ENCODE measurements around the gene CACNA1B. TPM values are rescaled to one million over a fixed set of nuclear protein-coding genes. Genes with fewer than 3 reads are reported as not detected.

CACNA1B gene
- total RNA-seq, 1 experiment from 2014 or later: 7.8 TPM

DNA sequence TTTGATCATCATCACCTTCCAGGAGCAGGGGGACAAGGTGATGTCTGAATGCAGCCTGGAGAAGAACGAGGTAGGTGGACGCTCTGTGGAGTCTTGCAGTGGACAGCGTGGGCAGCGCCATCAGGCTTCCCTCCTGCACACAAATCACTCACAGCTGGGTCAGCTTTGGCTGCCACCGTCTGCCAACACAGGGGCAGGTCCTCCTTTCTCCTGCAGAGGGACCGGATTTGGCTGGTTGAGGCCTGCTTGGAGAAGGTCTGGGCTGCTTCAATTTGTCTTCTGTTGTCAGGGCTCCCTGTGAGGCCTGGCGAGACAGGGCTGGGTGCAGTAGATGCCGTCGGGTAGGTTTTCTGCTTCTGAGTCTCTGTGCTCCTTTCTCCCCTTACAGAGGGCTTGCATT lies 180.6 kb downstream of the CACNA1B start:
- TF ChIP-seq, protein P1, sequence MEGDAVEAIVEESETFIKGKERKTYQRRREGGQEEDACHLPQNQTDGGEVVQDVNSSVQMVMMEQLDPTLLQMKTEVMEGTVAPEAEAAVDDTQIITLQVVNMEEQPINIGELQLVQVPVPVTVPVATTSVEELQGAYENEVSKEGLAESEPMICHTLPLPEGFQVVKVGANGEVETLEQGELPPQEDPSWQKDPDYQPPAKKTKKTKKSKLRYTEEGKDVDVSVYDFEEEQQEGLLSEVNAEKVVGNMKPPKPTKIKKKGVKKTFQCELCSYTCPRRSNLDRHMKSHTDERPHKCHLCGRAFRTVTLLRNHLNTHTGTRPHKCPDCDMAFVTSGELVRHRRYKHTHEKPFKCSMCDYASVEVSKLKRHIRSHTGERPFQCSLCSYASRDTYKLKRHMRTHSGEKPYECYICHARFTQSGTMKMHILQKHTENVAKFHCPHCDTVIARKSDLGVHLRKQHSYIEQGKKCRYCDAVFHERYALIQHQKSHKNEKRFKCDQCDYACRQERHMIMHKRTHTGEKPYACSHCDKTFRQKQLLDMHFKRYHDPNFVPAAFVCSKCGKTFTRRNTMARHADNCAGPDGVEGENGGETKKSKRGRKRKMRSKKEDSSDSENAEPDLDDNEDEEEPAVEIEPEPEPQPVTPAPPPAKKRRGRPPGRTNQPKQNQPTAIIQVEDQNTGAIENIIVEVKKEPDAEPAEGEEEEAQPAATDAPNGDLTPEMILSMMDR (conservative IDR thresholded peaks at IDR 0.05): no peak
- Histone ChIP-seq H3K56ac (ENCODE audit: insufficient read length, low read depth, low read length) (no peak overlapping the region), H3K9ac (ENCODE audit: extremely low read depth, insufficient read length, low read length) (no peak overlapping the region), H3K4me1 (ENCODE audit: insufficient read depth, low read length) (no peaks in the 10 kb centered on the region), H3K79me2 (ENCODE audit: insufficient read depth, low read length) (no peaks in the 10 kb centered on the region), H2BK20ac (ENCODE audit: low read depth, low read length, poor library complexity, severe bottlenecking) (no peak overlapping the region), H2BK120ac (ENCODE audit: low read depth, low read length, poor library complexity, severe bottlenecking) (no peak overlapping the region), H3K18ac (ENCODE audit: insufficient read length, low read depth, low read length) (no peak overlapping the region), H3K4me2 (ENCODE audit: insufficient read depth, insufficient read length, low read length) (no peak overlapping the region), H3K23ac (ENCODE audit: insufficient read length, low read depth, low read length) (no peak overlapping the region), H2BK12ac (ENCODE audit: insufficient read length, low read depth, low read length) (no peak overlapping the region), H4K20me1 (ENCODE audit: control insufficient read depth, insufficient read depth, insufficient read length) (no peaks in the 10 kb centered on the region), H3K4ac (ENCODE audit: low read depth, low read length) (no peak overlapping the region), H4K5ac (ENCODE audit: insufficient read length, low read depth, low read length) (no peak overlapping the region), H2AFZ (ENCODE audit: low read length) (no peak overlapping the region), H3T11ph (ENCODE audit: low read length) (no peak overlapping the region), H2AK5ac (ENCODE audit: insufficient read length, low read length) (no peak overlapping the region), H3K27me3 (ENCODE audit: insufficient read depth, low read length) (no peaks in the 10 kb centered on the region), H3K14ac (ENCODE audit: insufficient read depth, low read length) (no peak overlapping the region), H3K27ac (ENCODE audit: insufficient read length, low read depth, low read length) (no peak overlapping the region), H2BK15ac (ENCODE audit: low read depth, low read length) (no peak overlapping the region), H3K9me3 (ENCODE audit: control insufficient read depth, low read depth, low read length) (no peaks in the 10 kb centered on the region), H3K79me1 (ENCODE audit: insufficient read depth, low read depth, low read length, poor library complexity, severe bottlenecking) (no peaks in the 10 kb centered on the region), H3K23me2 (ENCODE audit: insufficient read length, low read depth, low read length, poor library complexity, severe bottlenecking) (no peaks in the 10 kb centered on the region), H4K91ac (ENCODE audit: insufficient read length, low read depth, low read length) (no peak overlapping the region), H2BK5ac (ENCODE audit: insufficient read length, low read length) (no peak overlapping the region), H4K8ac (replicated peaks; ENCODE audit: insufficient read length, low read depth, low read length) (no peak overlapping the region)
- no peak for DNase-seq
- Mint-ChIP-seq H3K27ac (no peak overlapping the region), H3K4me1 (peaks cover 8 to 10% of the 10 kb centered on the region in 2 experiments), H3K4me3 (no peak overlapping the region), H3K9me3 (no peaks in the 10 kb centered on the region), H3K27me3 (ENCODE audit: low read depth) (no peaks in the 10 kb centered on the region), H3K36me3 (ENCODE audit: insufficient read depth in 1 of 3, low read depth in 3 of 3) (peaks cover 54 to 85% (median 60%) of the 10 kb centered on the region in 3 experiments)
- no CpG with 5 or more reads among the region's 9 CpGs for whole genome bisulfite sequencing (ENCODE audit: extremely low coverage, insufficient read length, low lambda C conversion rate)
